Measurements from ENCODE around the gene IFNGR2. TPM values are rescaled to one million over a fixed set of nuclear protein-coding genes. Genes with fewer than 3 reads are reported as not detected.

IFNGR2 gene
- total and polyA plus RNA-seq, 2 experiments from 2014 or later, result 21.9 to 29.4 TPM

DNA sequence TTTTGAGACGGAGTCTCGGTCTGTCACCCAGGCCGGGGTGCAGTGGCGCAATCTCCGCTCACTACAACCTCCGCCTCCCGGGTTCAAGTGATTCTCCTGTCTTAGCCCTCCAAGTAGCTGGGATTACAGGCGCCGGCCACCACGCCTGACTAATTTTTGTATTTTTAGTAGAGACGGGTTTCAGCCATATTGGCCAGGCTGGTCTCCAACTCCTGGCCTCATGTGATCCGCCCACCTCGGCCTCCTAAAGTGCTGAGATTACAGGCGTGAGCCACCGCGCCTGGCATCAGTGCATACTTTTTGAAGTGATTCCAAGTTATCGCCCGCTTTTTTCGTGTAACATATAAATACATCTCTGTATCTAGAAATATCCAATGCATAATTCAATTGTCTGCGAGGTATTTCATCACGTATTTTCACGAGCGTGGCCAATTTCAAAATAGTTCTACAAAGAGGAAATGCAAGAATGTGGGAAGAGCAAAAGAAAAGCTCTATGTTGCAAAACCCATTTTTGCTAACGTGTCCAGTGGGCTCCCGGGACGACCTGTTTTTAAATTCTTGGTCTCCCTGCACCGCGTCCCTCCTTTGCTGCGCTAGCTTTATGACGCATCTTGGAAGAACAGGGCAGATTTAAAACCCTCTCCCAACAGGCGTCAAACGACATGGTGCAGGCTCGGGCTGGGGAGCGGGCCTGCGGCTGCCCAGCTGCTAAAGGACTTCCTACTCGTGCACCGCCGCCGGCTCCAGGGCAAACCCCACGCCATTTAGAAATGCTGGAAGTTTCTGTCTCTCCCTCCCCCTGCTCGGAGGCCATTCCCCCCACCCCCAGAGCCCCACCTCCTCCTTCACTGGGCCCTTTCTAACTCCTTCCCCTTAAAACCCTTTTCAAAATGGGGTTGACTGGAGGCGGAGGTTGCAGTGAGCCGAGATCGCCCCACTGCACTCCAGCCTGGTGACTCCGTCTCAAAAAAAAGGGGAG, 923 bp upstream of the IFNGR2 start:
- Mint-ChIP-seq H3K9me3 (no peaks in the 10 kb centered on the region), H3K27ac (no peak overlapping the region), H3K27me3 (ENCODE audit: insufficient read depth, low read depth, poor library complexity) (peaks cover 17% of the 10 kb centered on the region), H3K4me1 (peaks cover 11% of the 10 kb centered on the region), H3K36me3 (ENCODE audit: low read depth) (peaks cover 7% of the 10 kb centered on the region; the same call in 1 of the 3 replicates), H3K4me3 (peak overlapping the region; percentile 73)
- Histone ChIP-seq H2AFZ (peak overlapping the region; percentile 93; the same call in 1 of the 2 replicates), H3K79me2 (replicated peaks; ENCODE audit: insufficient read depth) (peaks cover 30% of the 10 kb centered on the region), H4K20me1 (replicated peaks; ENCODE audit: insufficient read depth) (peaks cover 15% of the 10 kb centered on the region), H3K27ac (ENCODE audit: low read depth) (peak overlapping the region; percentile 52; the same call in 1 of the 2 replicates), H3K27me3 (ENCODE audit: insufficient read depth) (peaks cover 5% of the 10 kb centered on the region; the same call in 1 of the 2 replicates), H3F3A (replicated peaks; ENCODE audit: low read depth) (peaks cover 13% of the 10 kb centered on the region; the same call in 1 of the 2 replicates), H3K4me2 (peak overlapping the region; percentile 84), H3K4me3 (peak overlapping the region; percentile 62), H3K4me1 (ENCODE audit: insufficient read depth) (peaks cover 4% of the 10 kb centered on the region; the same call in 1 of the 2 replicates), H3K36me3 (ENCODE audit: insufficient read depth) (no peaks in the 10 kb centered on the region), H3K9me2 (ENCODE audit: insufficient read depth) (no peaks in the 10 kb centered on the region)
- TF ChIP-seq CREB1 (CRISPR knock-in tag; IDR thresholded peaks at IDR 0.05; ENCODE audit: low read depth) (no peak; the same call in 1 of the 2 replicates), POLR2AphosphoS5 (IDR thresholded peaks at IDR 0.05; ENCODE audit: low read depth) (peak; percentile 11; the same call in 1 of the 2 replicates)
- ATAC-seq, result peak; percentile 63
- peak; percentile 77 for DNase-seq (ENCODE audit: low spot score)

DNA sequence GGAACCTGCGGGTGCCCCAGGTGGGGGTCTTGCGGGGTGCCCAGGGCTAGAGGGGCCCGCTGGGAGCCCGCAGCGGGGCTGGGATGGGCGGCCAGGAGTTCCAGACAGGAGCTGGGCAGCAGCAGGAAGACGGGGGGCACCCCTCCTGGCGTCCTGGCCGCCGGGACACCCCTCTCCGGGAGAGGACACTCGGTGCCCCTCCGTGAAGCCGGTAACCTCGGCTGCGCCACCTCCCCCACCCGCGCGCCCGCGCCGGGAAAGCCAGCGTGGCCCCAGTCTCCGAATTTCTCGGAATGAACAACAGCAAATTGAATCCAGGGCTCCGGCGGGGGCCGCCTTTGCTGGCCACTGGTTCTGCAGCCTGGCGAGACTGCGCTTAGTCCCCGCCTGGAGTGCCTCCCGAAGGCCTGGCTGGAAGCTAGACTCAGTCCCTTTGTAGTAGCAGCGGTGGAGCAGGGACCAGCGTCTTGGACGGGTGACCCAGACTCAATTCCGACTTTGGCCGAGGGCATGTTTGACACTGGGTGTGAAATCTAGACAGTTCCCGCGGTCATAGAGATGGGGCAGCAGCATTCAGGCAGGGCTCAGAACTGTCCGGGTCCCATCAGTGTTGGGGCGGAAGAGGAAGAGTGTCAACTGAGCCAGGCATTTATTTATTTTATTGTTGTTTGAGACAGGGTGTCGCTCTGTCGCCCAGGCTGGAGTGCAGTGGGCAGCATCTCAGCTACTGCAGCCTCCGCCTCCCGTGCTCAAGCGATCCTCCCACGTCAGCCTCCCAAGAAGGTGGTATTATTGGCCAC, 773 bp downstream of the IFNGR2 start:
- peaks cover 15% of the 10 kb centered on the region for H4K20me1 ChIP-seq (replicated peaks; ENCODE audit: insufficient read depth)
- peaks cover 4% of the 10 kb centered on the region; the same call in 1 of the 2 replicates for H3K4me1 ChIP-seq (ENCODE audit: insufficient read depth)
- peaks cover 13% of the 10 kb centered on the region; the same call in 1 of the 2 replicates for H3F3A ChIP-seq (replicated peaks; ENCODE audit: low read depth)
- H3K79me2 ChIP-seq (replicated peaks; ENCODE audit: insufficient read depth), result peaks cover 45% of the 10 kb centered on the region
- Mint-ChIP-seq H3K36me3 (ENCODE audit: low read depth) (peaks cover 10% of the 10 kb centered on the region; the same call in 1 of the 3 replicates), H3K9me3 (no peaks in the 10 kb centered on the region), H3K27me3 (ENCODE audit: insufficient read depth, low read depth, poor library complexity) (peaks cover 17% of the 10 kb centered on the region), H3K4me3 (peak overlapping the region; percentile 90), H3K4me1 (peaks cover 11% of the 10 kb centered on the region), H3K27ac (peak overlapping the region; percentile 41; the same call in 1 of the 2 replicates)
- no peak overlapping the region for H3K27ac ChIP-seq (ENCODE audit: low read depth)
- H3K9me2 ChIP-seq (ENCODE audit: insufficient read depth), result no peaks in the 10 kb centered on the region
- peak overlapping the region; percentile 90 for H3K4me3 ChIP-seq
- ATAC-seq (peak; percentile 61), DNase-seq (ENCODE audit: low spot score) (peak; percentile 67)
- peak overlapping the region; percentile 94 for H3K4me2 ChIP-seq
- H3K36me3 ChIP-seq (ENCODE audit: insufficient read depth), result no peaks in the 10 kb centered on the region
- peak overlapping the region; percentile 87 for H2AFZ ChIP-seq
- H3K27me3 ChIP-seq (ENCODE audit: insufficient read depth), result peaks cover 5% of the 10 kb centered on the region; the same call in 1 of the 2 replicates
- TF ChIP-seq, protein P1, sequence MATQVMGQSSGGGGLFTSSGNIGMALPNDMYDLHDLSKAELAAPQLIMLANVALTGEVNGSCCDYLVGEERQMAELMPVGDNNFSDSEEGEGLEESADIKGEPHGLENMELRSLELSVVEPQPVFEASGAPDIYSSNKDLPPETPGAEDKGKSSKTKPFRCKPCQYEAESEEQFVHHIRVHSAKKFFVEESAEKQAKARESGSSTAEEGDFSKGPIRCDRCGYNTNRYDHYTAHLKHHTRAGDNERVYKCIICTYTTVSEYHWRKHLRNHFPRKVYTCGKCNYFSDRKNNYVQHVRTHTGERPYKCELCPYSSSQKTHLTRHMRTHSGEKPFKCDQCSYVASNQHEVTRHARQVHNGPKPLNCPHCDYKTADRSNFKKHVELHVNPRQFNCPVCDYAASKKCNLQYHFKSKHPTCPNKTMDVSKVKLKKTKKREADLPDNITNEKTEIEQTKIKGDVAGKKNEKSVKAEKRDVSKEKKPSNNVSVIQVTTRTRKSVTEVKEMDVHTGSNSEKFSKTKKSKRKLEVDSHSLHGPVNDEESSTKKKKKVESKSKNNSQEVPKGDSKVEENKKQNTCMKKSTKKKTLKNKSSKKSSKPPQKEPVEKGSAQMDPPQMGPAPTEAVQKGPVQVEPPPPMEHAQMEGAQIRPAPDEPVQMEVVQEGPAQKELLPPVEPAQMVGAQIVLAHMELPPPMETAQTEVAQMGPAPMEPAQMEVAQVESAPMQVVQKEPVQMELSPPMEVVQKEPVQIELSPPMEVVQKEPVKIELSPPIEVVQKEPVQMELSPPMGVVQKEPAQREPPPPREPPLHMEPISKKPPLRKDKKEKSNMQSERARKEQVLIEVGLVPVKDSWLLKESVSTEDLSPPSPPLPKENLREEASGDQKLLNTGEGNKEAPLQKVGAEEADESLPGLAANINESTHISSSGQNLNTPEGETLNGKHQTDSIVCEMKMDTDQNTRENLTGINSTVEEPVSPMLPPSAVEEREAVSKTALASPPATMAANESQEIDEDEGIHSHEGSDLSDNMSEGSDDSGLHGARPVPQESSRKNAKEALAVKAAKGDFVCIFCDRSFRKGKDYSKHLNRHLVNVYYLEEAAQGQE (IDR thresholded peaks at IDR 0.05; ENCODE audit: unreplicated experiment), result no peak
- TF ChIP-seq, protein P2, sequence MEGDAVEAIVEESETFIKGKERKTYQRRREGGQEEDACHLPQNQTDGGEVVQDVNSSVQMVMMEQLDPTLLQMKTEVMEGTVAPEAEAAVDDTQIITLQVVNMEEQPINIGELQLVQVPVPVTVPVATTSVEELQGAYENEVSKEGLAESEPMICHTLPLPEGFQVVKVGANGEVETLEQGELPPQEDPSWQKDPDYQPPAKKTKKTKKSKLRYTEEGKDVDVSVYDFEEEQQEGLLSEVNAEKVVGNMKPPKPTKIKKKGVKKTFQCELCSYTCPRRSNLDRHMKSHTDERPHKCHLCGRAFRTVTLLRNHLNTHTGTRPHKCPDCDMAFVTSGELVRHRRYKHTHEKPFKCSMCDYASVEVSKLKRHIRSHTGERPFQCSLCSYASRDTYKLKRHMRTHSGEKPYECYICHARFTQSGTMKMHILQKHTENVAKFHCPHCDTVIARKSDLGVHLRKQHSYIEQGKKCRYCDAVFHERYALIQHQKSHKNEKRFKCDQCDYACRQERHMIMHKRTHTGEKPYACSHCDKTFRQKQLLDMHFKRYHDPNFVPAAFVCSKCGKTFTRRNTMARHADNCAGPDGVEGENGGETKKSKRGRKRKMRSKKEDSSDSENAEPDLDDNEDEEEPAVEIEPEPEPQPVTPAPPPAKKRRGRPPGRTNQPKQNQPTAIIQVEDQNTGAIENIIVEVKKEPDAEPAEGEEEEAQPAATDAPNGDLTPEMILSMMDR (conservative IDR thresholded peaks at IDR 0.05; ENCODE audit: low read depth in 2 of 2), result no peak
- TF ChIP-seq EZH2phosphoT487 (IDR thresholded peaks at IDR 0.05; ENCODE audit: unreplicated experiment) (no peak), STAT1 (IDR thresholded peaks at IDR 0.05; ENCODE audit: unreplicated experiment) (no peak), ZNF114 (CRISPR knock-in tag; IDR thresholded peaks at IDR 0.05) (no peak), NANOG (IDR thresholded peaks at IDR 0.05; ENCODE audit: borderline replicate concordance) (no peak), CREB1 (CRISPR knock-in tag; IDR thresholded peaks at IDR 0.05; ENCODE audit: low read depth) (no peak), JUNB (IDR thresholded peaks at IDR 0.05; ENCODE audit: unreplicated experiment) (no peak), EZH2 (IDR thresholded peaks at IDR 0.05; ENCODE audit: low read depth, unreplicated experiment) (no peak)
- TF ChIP-seq, protein P3, sequence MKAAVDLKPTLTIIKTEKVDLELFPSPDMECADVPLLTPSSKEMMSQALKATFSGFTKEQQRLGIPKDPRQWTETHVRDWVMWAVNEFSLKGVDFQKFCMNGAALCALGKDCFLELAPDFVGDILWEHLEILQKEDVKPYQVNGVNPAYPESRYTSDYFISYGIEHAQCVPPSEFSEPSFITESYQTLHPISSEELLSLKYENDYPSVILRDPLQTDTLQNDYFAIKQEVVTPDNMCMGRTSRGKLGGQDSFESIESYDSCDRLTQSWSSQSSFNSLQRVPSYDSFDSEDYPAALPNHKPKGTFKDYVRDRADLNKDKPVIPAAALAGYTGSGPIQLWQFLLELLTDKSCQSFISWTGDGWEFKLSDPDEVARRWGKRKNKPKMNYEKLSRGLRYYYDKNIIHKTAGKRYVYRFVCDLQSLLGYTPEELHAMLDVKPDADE (IDR thresholded peaks at IDR 0.05), result no peak
